IMR-90 (cell line): ENCODE results near the gene LRP11. TPM values are rescaled to one million over a fixed set of nuclear protein-coding genes. Genes with fewer than 3 reads are reported as not detected.
A peak's percentile ranks its signal among the peaks of the same experiment; 100 is the strongest.

Experiments
- ATAC-seq: fragments of 200-7000 bp; cut with Tn5 transposase; 2 replicates; pipeline ENCODE4 v1.9.1; 2020; ENCODE audit warnings: low read depth, mild to moderate bottlenecking, moderate library complexity
- BruUV-seq: library from RNA; stranded (reverse); fragments of 400-500 nt; replicated peaks from 2 replicates; lab custom pipeline; 2021; lab: Mats Ljungman, UMichigan
- CTCF ChIA-PET: fragments of 300-600 bp; formaldehyde crosslinking; extraction: SDS; loops from one replicate; lab custom pipeline; 2021; ENCODE audit warnings: antibody characterized with exemption; lab: Yijun Ruan, JAX
- POLR2A ChIA-PET: fragments of 300-600 bp; sonication (Branson Sonifier 250); formaldehyde crosslinking; loops from one replicate; lab custom pipeline; 2022; ENCODE audit warnings: antibody characterized with exemption; ENCODE audit not compliant: unreplicated experiment; lab: Charles Lee
- DNase-seq: peaks from one replicate; pipeline ENCODE4 v3.0.0; 2013
- H2AFZ ChIP-seq: replicated peaks from 2 replicates; pipeline ENCODE3; 2013; ENCODE audit warnings: low read length, mild to moderate bottlenecking; ENCODE audit not compliant: poor library complexity
- H2AK5ac ChIP-seq: 2 replicates; pipeline ENCODE4 v1.6.1; 2013; ENCODE audit warnings: low read depth, low read length, inconsistent platforms
- H2AK9ac ChIP-seq: replicated peaks from 2 replicates; pipeline ENCODE3; 2013; ENCODE audit warnings: mild to moderate bottlenecking, low read depth, low read length, moderate library complexity; ENCODE audit not compliant: poor library complexity
- H2BK120ac ChIP-seq: 2 replicates; pipeline ENCODE4 v1.6.1; 2013; ENCODE audit warnings: low read depth, low read length, inconsistent platforms
- H2BK15ac ChIP-seq: 3 replicates; pipeline ENCODE4 v1.6.1; 2013; ENCODE audit warnings: low read depth, low read length, inconsistent platforms
- H2BK20ac ChIP-seq: 2 replicates; pipeline ENCODE4 v1.6.1; 2013; ENCODE audit warnings: low read depth, mild to moderate bottlenecking, inconsistent platforms, low read length, moderate library complexity
- H2BK5ac ChIP-seq: 2 replicates; pipeline ENCODE4 v1.6.1; 2013; ENCODE audit warnings: mild to moderate bottlenecking, low read depth, low read length, inconsistent platforms; ENCODE audit not compliant: poor library complexity, severe bottlenecking
- H3K14ac ChIP-seq: replicated peaks from 2 replicates; pipeline ENCODE4 v1.6.1; 2013; ENCODE audit warnings: low read depth, low read length, inconsistent platforms
- H3K18ac ChIP-seq: 2 replicates; pipeline ENCODE4 v1.6.1; 2013; ENCODE audit warnings: low read depth, low read length, control low read depth
- H3K23ac ChIP-seq: 2 replicates; pipeline ENCODE4 v1.6.1; 2013; ENCODE audit warnings: low read depth, low read length, inconsistent platforms
- H3K27ac ChIP-seq: 2 replicates; pipeline ENCODE4 v1.5.1; 2013; ENCODE audit warnings: mild to moderate bottlenecking, control low read depth, low read length; ENCODE audit not compliant: insufficient read depth
- H3K27me3 ChIP-seq: 2 replicates; pipeline ENCODE4 v1.6.1; 2013; ENCODE audit warnings: low read length; ENCODE audit not compliant: control insufficient read depth, insufficient read depth
- H3K36me3 ChIP-seq: 2 replicates; pipeline ENCODE4 v1.6.1; 2013; ENCODE audit warnings: low read length, mixed read lengths; ENCODE audit not compliant: control insufficient read depth, insufficient read depth
- H3K4ac ChIP-seq: 2 replicates; pipeline ENCODE4 v1.6.1; 2013; ENCODE audit warnings: low read depth, low read length, inconsistent platforms
- H3K4me1 ChIP-seq: 2 replicates; pipeline ENCODE4 v1.6.1; 2013; ENCODE audit warnings: low read length, mixed read lengths; ENCODE audit not compliant: control insufficient read depth, insufficient read depth
- H3K4me2 ChIP-seq: 2 replicates; pipeline ENCODE4 v1.6.1; 2013; ENCODE audit warnings: low read depth, mild to moderate bottlenecking, control low read depth, low read length, moderate library complexity
- H3K4me3 ChIP-seq: 2 replicates; pipeline ENCODE4 v1.5.1; 2013; ENCODE audit warnings: low read depth, mild to moderate bottlenecking, control low read depth, low read length, moderate library complexity; ENCODE audit not compliant: insufficient read depth
- H3K56ac ChIP-seq: 2 replicates; pipeline ENCODE4 v1.6.1; 2013; ENCODE audit warnings: low read length, inconsistent platforms; ENCODE audit not compliant: insufficient read depth; ENCODE audit errors: extremely low read depth
- H3K79me1 ChIP-seq, 2 experiments: 2 replicates each; pipeline ENCODE4 v1.6.1; 2013; ENCODE audit warnings: low read length in 2 of 2, inconsistent platforms in 1 of 2, low read depth in 1 of 2
- H3K9ac ChIP-seq: 2 replicates; pipeline ENCODE4 v1.6.1; 2013; ENCODE audit warnings: low read depth, low read length, control low read depth
- H3K9me1 ChIP-seq: 2 replicates; pipeline ENCODE4 v1.6.1; 2013; ENCODE audit warnings: low read length, inconsistent platforms; ENCODE audit not compliant: insufficient read depth
- H3K9me3 ChIP-seq: 2 replicates; pipeline ENCODE4 v1.6.1; 2013; ENCODE audit warnings: low read length; ENCODE audit not compliant: control insufficient read depth, insufficient read depth
- H4K20me1 ChIP-seq: 2 replicates; pipeline ENCODE4 v1.6.1; 2013; ENCODE audit warnings: low read length, inconsistent platforms; ENCODE audit not compliant: insufficient read depth
- H4K5ac ChIP-seq: 2 replicates; pipeline ENCODE4 v1.6.1; 2013; ENCODE audit warnings: mild to moderate bottlenecking, low read depth, low read length, control low read depth
- H4K8ac ChIP-seq, 2 experiments: 2 replicates each; pipeline ENCODE4 v1.6.1; 2013; ENCODE audit warnings: low read depth in 2 of 2, low read length in 2 of 2, control low read depth in 1 of 2, inconsistent platforms in 1 of 2
- H4K91ac ChIP-seq: 2 replicates; pipeline ENCODE4 v1.6.1; 2013; ENCODE audit warnings: low read depth, low read length, inconsistent platforms; ENCODE audit not compliant: insufficient read depth
- CTCF ChIP-seq: conservative IDR thresholded peaks from 2 replicates; pipeline ENCODE4 v1.5.1; 2012; ENCODE audit warnings: mild to moderate bottlenecking, low read depth, low read length, improper control_type of control experiment
- MXI1 ChIP-seq: IDR thresholded peaks from 2 replicates; pipeline ENCODE4 v1.6.1; 2012; ENCODE audit warnings: low read depth, mild to moderate bottlenecking, low read length, moderate library complexity, borderline replicate concordance
- RCOR1 ChIP-seq: IDR thresholded peaks from 2 replicates; pipeline ENCODE4 v1.6.1; 2012; ENCODE audit warnings: mild to moderate bottlenecking, low read length, improper control_type of control experiment; ENCODE audit not compliant: insufficient replicate concordance
- WGBS, 2 experiments: methylation state at CpG; one replicate each; pipeline versions ENCODE4 v1.1.5 to v1.1.7; 2013; ENCODE audit warnings: missing lambda C conversion rate in 2 of 2; ENCODE audit not compliant: insufficient read length in 1 of 2; ENCODE audit errors: extremely low coverage in 2 of 2; 5-methylcytosine and 5-hydroxymethylcytosine counted together
- dilution Hi-C: fragments of 300-500 bp; cut with HindIII; formaldehyde crosslinking; loops from one replicate; pipeline ENCODE4 v1.14.3; 2018; ENCODE audit warnings: low sequenced_read_pairs; ENCODE audit not compliant: unreplicated experiment
- in situ Hi-C: fragments of 300-500 bp; cut with MboI; formaldehyde crosslinking; loops from 3 replicates; pipeline ENCODE4 v1.14.3; 2019; ENCODE audit warnings: low sequenced_read_pairs, inconsistent platforms, mixed read lengths
- intact Hi-C: fragments of 100-400 bp; cut with micrococcal nuclease; formaldehyde crosslinking; loops from 2 replicates; pipeline ENCODE4 v1.10.0; 2022
- polyA plus RNA-seq, 3 experiments: library from polyadenylated mRNA; depleted of rRNA; stranded (reverse); fragments of >200 nt; gene quantifications; 2 replicates each; pipeline ENCODE4 v1.2.3, GENCODE V29; 2012; ENCODE audit warnings: low replicate concordance in 1 of 3
- total RNA-seq: library from RNA; depleted of rRNA; stranded (reverse); fragments of >200 nt; gene quantifications from 2 replicates; pipeline ENCODE4 v1.2.3, GENCODE V29; 2012

The LRP11 gene
- total and polyA plus RNA-seq, 2 of the 4 experiments (the other 2 are of a cell fraction), result 48.8 to 63.8 TPM

GRCh38 chr6:149897855-149898744 is 33.9 kb upstream of the LRP11 start, which contains the start of gene RAET1E:
Gene RAET1E (minus strand): TSS chr6:149898113. CDS start chr6:149890901, 7,212 bp downstream.
- intact Hi-C loops, result no loop called here
- peak within 1 kb of the TSS; percentile 48 for H4K5ac ChIP-seq
- peak within 1 kb of the TSS; percentile 22; the same call in 1 of the 2 replicates for H3K4me3 ChIP-seq
- peak within 1 kb of the TSS; percentile 30 for H3K18ac ChIP-seq
- H4K20me1 ChIP-seq, result no peaks in the 10 kb centered on the region
- peak within 1 kb of the TSS; percentile 88 for H3K4ac ChIP-seq
- peaks cover 20% of the 10 kb centered on the region for H3K9me1 ChIP-seq
- H3K27me3 ChIP-seq, result no peaks in the 10 kb centered on the region
- peaks cover 0 to 11% of the 10 kb centered on the region in 2 experiments; a peak in 1 of 4 replicates for H3K79me1 ChIP-seq
- peak within 1 kb of the TSS; percentile 92 for H2BK120ac ChIP-seq
- peak within 1 kb of the TSS; percentile 91 for H2AFZ ChIP-seq
- TF ChIP-seq RCOR1 (no peak), MXI1 (no peak), CTCF (0 out of 2 replicates have a peak, but pooled peaks have one; percentile 11)
- no peaks in the 10 kb centered on the region for H3K36me3 ChIP-seq
- DNase-seq (no peak), ATAC-seq (no peak)
- H4K8ac ChIP-seq, result peak within 1 kb of the TSS; percentile 5 to 91
- WGBS, 2 experiments, result 92% methylated on average over 8 of the region's 17 CpGs; no CpG with 5 or more reads in 1 of the 2 experiments
- BruUV-seq, result no TSS peak
- POLR2A ChIA-PET, result no interaction called here
- peak within 1 kb of the TSS; percentile 74 for H2AK5ac ChIP-seq
- peak within 1 kb of the TSS; percentile 91 for H2BK5ac ChIP-seq
- H3K9me3 ChIP-seq, result no peaks in the 10 kb centered on the region
- CTCF ChIA-PET, result interaction anchor here (0.7 kb wide), 1 partner anchor 34 kb away, joined by 3 read pairs; the partner anchor contains the start of gene LRP11
- 0 out of 2 replicates have a peak within 1 kb of the TSS, but pooled peaks have one; percentile 38 for H3K9ac ChIP-seq
- peak within 1 kb of the TSS; percentile 94 for H4K91ac ChIP-seq
- H3K56ac ChIP-seq, result peak within 1 kb of the TSS; percentile 31; the same call in 1 of the 2 replicates
- in situ Hi-C loops, result no loop called here
- dilution Hi-C loops, result no loop called here
- peak within 1 kb of the TSS; percentile 89 for H2AK9ac ChIP-seq
- peaks cover 24% of the 10 kb centered on the region for H3K4me1 ChIP-seq
- peak within 1 kb of the TSS; percentile 84 for H3K14ac ChIP-seq
- peak within 1 kb of the TSS; percentile 14; the same call in 1 of the 2 replicates for H3K23ac ChIP-seq
- peak within 1 kb of the TSS; percentile 79 for H3K27ac ChIP-seq
- H2BK20ac ChIP-seq, result peak within 1 kb of the TSS; percentile 70
- H2BK15ac ChIP-seq, result peak within 1 kb of the TSS; percentile 89; the same call in 2 of the 3 replicates
- H3K4me2 ChIP-seq, result peak within 1 kb of the TSS; percentile 60
